Measurements from ENCODE around the gene IPO4.
"Not testable (repeated sequence)": the region's sequence is repeated elsewhere in the genome, so short reads cannot be mapped to it uniquely, and the experiment has no call there.

The IPO4 gene

DNA sequence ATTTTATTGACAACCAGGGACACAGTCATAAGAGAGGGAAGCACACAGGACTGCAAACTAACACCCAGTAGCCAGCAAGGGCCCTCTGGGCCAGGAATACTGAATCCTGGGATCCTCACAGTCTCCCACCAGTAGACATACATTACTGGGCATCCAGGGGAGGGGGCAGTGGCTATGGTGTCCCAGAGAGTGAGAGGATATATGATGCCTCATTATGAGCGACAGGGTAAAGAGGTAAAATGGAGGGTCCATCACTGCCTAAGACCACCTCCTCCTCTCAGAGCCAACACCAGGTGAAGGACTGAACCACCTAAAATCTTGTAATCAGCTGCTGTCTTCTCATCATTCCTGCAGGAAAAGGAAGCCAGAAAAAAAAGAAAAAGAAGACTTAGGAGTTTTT is 28.3 kb upstream of the IPO4 start:
- not testable (repeated sequence) for DNase-seq (ENCODE audit: low read depth)

DNA sequence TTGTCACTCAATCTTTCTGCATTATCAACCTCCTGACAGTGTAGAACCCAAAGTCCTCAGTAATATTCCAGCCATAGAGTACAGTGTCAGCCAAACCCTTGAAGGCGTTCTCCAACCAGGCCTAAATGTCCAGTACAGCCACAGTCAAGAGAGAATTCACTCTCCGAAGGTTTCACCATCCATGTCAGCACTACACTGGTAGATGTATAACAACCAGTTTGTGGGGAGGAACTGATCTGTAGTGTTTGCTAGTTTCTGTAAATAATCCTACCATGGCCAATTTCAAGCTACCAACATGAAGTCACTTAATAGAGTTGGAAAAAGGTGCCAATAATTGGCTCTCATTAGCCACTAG is 27.7 kb upstream of the IPO4 start:
- DNase-seq (ENCODE audit: low read depth) = no peak

DNA sequence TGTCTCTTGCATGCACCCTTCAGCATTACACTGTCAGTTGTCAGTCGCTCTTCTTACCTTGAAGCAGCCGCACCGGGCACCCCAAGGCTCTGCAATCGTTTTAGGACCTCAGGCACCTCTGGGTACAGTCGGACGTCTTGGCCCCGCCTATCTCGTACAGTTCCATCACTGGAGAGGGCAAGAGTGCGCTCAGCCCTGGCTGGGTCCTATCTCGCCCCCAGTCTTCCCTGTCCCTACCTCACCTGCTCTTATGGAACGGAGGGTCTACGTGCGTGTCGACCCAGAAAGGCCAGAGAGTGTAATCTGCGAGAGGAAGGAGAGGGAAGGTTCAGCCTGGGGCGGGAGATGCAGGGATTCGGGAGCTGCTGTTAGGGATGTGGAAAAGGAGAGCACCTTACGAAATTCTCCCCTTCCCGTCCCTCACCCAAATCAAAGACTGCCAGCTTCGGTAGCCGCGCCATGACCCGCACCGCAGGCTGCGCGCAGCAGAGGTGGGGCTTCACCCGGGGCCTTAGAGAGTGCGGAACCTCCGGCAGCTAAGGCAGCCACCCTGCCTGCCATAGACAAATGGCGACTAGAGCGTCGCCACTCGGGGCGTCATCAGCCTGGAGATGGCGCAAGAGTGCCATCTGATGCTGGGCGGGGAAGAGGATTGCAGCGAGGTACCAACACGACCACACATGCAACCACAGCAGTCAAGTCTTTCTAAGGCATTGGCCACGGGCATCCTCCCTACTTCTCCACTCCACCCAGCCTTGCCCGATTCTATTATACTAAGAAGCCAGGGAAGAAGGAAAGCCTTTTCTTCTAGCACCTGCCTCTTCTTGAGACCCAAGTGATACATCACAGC is 27.1 kb upstream of the IPO4 start, which contains the start of gene MDP1:
TSS of gene MDP1 (minus strand) at position 572 of the 850 bp plus-strand sequence. CDS start at position 461, 111 bp downstream.
- peak; percentile 78 for DNase-seq (ENCODE audit: low read depth)

DNA sequence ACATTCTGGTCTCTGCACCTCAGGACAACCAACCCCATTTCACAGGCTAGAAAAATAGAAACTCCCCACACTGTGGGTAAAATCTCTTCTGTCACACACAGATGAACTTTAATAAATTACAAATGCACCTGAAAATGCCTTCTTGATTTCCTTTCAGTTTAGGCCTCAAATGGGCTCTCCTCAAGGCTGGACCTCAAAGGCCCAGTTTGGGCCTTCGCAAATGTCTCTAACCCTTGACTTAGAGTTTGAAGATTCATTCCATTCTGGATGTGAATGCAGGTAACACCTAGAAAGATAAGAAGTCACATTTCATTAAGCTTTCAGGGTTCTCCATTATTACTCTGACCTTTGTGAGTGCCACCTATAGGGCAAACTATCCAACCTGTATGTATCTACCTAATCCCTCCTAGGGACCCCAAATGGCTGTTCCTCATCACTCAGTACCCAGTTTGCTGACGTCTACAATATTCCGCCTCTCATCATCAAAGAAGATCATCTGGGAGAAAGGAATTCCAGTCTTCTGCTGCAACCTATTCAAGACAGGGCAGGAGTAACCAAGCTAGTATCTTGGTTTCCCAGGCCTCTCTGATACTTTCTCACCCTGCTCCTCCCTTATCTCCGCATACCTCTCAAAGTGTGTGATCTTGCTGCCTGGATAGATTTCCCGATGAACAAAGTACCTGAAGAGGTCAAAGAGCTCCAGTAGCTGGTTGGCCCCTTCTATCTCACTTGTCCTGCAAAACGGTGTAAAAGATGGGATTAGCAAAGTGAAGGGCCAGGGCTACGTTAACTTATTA is 25.4 kb upstream of the IPO4 start:
- DNase-seq (ENCODE audit: low read depth) = no peak

DNA sequence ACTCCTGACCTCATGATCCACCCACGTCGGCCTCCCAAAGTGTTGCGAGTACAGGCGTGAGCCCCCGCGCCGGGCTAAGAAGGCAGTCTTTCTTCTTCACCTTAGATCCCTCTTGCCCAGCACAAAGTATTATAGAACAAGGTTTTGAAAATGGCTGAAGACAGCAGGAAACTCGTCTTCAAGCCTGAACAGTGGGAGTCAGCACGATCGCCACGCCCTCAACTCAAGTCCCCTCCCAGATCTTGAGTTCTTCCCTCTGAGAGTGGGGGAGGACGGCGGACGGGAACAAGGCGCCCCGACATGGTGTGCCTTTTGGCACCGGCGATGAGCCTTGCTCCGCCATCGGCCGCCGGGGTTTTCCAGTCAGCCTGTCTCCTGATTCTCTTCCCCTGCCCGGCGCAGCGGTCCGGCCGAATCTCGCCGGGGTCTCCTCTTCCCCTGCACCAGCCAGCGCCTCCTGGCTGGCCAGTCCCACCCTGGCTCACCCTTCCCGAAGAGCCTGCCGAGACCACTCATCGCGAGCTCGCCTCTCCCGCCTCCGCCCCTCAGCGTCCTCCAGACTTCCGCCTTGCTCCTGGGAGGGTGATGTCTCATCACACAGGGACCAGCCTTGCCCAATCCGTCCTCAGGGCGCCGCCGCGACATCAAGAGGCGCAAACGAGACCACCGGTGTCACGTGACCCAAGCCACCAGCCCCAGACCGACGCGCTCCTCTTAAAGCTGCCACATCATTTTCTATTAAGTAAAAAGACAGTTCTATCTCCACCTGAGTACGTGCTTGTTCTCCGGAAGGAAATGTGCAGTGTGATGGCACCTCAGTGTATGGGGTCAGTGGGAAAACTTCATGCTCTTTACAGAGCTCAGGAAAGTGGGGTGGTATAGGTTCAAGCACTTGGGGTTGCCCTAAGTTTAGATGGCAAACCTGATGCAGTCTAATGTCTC is 24.6 kb upstream of the IPO4 start, which contains the start of gene CHMP4A:
TSS of gene CHMP4A (minus strand) at position 565 of the 942 bp plus-strand sequence. CDS start at position 516, 49 bp downstream.
- DNase-seq (ENCODE audit: low read depth) = peak; percentile 91

GRCh38 chr14:24211311-24211710 is 22.7 kb upstream of the IPO4 start:
- no peak for DNase-seq (ENCODE audit: low read depth)

- no peak for DNase-seq (ENCODE audit: low read depth)
Observed at GRCh38 chr14:24207625-24208024, 19.0 kb upstream of the IPO4 start.

DNA sequence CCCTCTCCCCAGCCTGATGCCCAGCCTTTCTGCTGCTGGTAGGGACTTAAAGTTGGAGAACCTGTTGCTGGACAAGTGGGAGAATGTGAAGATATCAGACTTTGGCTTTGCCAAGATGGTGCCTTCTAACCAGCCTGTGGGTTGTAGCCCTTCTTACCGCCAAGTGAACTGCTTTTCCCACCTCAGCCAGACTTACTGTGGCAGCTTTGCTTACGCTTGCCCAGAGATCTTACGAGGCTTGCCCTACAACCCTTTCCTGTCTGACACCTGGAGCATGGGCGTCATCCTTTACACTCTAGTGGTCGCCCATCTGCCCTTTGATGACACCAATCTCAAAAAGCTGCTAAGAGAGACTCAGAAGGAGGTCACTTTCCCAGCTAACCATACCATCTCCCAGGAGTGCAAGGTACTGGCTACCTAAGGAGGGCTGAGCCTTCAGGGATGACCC is 18.5 kb upstream of the IPO4 start:
- no peak for DNase-seq (ENCODE audit: low read depth)

DNA sequence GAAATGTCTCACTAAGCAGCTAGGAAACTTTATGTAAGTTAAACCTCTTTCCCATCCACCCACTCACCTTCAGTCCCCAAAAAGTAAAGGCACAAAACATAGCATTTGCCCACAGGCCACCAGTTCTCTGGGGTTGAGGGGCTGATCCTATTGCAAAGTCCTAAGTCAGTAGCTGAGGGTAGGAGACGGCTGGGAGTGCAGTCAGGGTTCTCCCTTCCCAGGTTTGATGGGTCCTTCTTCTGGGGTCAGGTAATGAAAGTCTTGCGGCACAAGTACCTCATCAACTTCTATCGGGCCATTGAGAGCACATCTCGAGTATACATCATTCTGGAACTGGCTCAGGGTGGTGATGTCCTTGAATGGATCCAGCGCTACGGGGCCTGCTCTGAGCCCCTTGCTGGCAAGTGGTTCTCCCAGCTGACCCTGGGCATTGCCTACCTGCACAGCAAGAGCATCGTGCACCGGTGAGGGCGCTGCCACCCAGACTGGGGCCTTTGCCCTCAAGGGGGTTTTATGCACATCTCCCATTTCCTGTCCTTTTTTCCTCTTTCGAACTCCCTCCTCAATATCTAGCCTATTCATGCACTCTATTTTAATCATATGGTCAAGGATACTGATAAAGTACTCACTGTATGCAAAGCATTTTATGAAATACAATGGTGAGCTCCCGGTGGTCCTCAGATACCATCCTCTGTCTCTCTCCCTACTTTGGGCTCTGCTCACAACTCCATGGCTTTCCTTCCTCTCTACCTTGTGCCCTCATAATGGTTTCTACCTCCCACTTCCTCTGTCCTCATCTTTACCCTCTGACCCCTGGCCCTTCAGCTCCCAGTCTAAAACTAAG is 17.9 kb upstream of the IPO4 start:
- no peak for DNase-seq (ENCODE audit: low read depth)

- no peak for DNase-seq (ENCODE audit: low read depth)
Observed at GRCh38 chr14:24204163-24205146, 15.8 kb upstream of the IPO4 start.

DNA sequence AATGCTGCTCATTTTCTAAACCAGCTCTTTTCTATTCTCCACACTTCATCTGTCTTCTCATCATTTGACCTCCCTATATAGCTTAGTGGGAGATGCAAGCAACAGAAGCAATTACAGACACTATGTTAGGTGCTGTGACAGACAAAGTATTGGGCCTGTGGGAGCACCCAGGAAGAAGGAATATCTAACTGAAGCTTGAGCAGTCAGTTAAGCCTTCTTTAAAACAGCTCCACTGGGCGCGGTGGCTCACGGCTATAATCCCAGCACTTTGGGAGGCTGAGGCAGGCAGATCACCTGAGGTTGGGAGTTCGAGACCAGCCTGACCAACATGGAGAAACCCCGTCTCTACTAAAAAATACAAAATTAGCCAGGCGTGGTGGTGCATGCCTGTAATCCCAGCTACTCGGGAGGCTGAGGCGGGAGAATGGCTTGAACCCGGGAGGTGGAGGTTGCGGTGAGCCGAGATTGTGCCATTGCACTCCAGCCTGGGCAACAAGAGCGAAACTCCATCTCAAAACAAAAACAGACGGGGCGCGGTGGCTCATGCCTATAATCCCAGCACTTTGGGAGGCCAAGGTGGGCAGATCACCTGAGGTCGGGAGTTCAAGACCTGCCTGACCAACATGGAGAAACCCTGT is 14.8 kb upstream of the IPO4 start:
- DNase-seq (ENCODE audit: low read depth) = not testable (repeated sequence)

GRCh38 chr14:24202538-24202937 is 13.9 kb upstream of the IPO4 start:
- DNase-seq (ENCODE audit: low read depth) = not testable (repeated sequence)

GRCh38 chr14:24198814-24199524 is 10.4 kb upstream of the IPO4 start:
- no peak for DNase-seq (ENCODE audit: low read depth)

GRCh38 chr14:24197056-24197450 is 8.4 kb upstream of the IPO4 start:
- no peak for DNase-seq (ENCODE audit: low read depth)

DNA sequence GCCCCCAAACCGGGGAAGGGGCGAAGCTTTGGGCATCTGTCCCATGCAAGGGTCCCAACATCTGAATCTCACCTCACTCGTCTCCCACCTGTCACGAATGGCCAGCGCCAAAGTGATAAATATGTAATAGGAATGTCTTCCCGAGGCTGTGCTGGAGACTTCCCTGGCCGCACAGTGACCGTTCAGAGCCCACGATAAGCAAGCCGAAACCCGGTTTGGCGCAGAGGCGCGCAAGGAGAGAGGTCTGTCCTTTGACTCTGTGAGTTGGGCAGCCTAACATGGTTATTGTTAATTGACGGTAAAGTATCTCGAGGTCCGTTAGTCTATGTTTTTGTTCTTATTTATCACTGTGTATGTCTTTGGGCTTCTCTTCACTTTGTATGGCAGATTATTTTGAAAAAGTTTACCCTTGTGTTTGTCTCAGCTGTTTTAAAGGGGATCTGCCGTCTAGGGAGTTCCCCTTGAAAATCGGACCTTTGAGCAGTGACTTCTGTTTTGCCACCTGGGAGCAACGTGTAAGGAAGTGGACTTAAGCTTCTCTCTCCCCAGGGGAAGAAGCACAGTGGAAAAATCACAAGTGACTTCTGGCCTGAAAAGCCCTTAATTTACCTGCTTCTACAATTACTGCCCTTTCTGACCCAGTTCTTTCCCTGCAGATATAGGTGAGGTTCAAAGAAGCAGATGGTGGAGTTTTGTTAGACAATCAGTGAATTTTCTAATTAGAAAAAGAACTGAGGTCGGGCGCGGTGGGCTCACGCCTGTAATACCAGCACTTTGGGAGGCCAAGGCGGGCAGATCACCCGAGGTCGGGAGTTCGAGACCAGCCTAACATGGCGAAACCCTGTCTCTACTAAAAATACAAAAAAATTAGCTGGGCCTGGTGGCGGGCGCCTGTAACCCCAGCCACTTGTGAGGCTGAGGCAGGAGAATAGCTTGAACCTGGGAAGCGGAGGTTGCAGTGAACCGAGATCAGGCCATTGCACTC is 7.7 kb upstream of the IPO4 start:
- no peak for DNase-seq (ENCODE audit: low read depth)

DNA sequence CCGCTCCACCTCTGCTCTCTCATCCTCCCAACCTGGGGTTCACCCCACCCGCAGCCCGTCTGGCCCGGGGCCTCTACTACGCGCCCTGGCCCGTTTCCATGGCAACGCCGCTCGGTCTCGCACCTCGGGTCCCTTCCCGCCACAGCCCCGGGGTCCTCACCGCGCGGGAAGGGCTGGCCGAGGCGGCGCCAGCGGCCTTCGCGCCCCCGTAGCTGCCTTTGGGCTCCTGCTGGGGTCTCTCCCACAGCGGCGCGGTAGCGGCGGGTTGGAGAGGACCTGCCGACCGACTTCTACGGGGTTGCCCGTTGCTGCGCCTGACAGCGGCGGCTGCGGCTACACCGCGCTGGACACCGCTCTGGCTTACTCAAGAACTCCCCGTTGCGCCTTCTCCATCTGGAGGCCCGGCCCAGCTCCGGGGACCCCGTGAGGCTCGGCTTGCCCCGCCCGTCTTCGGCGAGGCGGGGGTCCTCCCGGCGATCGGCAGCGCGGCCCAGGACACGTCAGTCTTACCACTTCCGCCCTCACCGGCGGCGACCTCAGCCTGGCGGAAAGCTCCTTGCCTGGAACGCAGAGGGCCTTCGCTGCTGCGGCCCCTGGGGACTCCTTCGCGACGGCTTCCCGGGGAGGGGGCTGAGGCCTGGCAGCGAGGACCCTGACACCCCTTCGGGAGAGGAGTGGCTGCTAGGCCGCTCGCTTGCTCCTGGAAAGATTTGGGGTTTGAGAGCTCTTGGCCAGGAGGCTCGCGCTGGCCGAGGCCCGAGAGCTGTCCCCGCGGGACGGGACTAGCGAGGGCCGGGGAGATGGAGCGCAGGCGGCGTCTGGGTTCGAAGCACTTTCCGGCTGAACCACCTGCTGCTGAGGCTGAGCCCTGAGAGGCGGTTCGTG is 6.8 kb upstream of the IPO4 start, which contains the start of gene TM9SF1:
TSS of gene TM9SF1 (minus strand) at position 256 of the 885 bp plus-strand sequence. CDS start 422 bp downstream, outside the sequence.
- DNase-seq (ENCODE audit: low read depth) = peak; percentile 83

Data from stimulated activated CD4-positive, alpha-beta T cell treated with anti-CD3 and anti-CD28 coated beads, Interleukin-2, amount 100 ng/mL, for 4 hours (primary cell).